Right renal cortex interstitium (tissue), 3 donors: ENCODE data around the gene C1orf52. TPM values are rescaled to one million over a fixed set of nuclear protein-coding genes. Genes with fewer than 3 reads are reported as not detected.
A peak's percentile ranks its signal among the peaks of the same experiment; 100 is the strongest.
"Not testable (repeated sequence)": the region's sequence is repeated elsewhere in the genome, so short reads cannot be mapped to it uniquely, and the experiment has no call there.

Experiments
- DNase-seq, 3 donors: peaks; one replicate each; pipeline ENCODE4 v3.0.0-alpha.2; 2013; ENCODE audit warnings: low read depth in 3 of 3, low spot score in 2 of 3
- polyA plus RNA-seq, 3 donors: library from polyadenylated mRNA; unstranded; fragments of 120-200 nt; gene quantifications; one replicate each; pipeline ENCODE4 v1.2.1, GENCODE V29; 2013; ENCODE audit not compliant: insufficient read length in 3 of 3

The C1orf52 gene
- polyA plus RNA-seq, 3 donors: 33.6 to 40.6 (median 37.8) TPM

DNA sequence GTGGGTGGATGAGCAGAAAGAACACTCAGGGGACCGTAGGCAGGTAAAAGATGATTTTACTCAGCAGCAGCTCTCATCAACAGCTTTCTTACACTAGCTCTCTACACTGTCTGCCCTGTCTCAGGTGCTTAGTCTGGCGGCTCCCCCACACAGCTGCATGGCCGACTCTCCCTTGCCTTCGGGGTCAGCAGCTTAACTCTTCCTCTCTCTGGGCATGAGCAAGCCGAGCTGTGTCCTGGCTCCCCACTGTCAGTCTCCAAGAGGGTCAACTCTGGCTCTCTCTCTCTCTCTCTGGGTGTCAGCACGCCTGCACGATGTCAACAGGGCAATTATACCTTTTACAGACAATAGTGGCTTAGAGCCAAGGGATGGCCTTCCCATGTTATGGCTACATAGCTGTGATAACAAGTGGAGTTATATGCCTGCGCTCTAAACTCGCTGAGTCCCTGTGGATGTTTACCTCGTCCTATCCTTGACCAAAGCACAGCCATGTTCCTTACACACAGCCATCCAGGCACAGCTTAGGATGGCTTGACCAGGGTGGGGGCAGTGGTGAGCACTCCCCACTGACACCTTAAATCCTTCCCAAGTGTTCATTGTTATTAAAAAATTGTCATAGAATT is 20.1 kb upstream of the C1orf52 start:
- DNase-seq: no peak

- DNase-seq: no peak
Measured at GRCh38 chr1:85278853-85279314, 19.4 kb upstream of the C1orf52 start.

DNA sequence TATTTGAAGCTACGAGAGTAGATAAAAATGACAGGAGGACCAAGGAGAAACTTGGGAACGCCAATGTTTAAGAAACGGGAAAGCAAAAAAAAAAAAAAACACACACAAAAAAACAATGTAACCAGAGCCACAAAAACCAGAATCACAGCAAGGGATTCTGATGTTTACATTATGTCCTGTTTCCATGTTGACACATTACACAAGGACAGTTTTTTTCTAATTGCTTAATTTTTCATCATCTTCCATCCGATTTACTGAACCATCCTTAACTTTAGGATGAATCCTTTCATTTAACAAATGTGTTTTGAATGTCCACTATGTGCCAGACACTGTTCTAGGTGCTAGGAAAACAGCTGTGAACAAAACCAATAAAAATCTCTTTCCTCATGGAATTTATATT is 18.3 kb upstream of the C1orf52 start:
- no peak for DNase-seq

- DNase-seq: no peak
Measured at GRCh38 chr1:85276978-85277639, 17.6 kb upstream of the C1orf52 start.

DNA sequence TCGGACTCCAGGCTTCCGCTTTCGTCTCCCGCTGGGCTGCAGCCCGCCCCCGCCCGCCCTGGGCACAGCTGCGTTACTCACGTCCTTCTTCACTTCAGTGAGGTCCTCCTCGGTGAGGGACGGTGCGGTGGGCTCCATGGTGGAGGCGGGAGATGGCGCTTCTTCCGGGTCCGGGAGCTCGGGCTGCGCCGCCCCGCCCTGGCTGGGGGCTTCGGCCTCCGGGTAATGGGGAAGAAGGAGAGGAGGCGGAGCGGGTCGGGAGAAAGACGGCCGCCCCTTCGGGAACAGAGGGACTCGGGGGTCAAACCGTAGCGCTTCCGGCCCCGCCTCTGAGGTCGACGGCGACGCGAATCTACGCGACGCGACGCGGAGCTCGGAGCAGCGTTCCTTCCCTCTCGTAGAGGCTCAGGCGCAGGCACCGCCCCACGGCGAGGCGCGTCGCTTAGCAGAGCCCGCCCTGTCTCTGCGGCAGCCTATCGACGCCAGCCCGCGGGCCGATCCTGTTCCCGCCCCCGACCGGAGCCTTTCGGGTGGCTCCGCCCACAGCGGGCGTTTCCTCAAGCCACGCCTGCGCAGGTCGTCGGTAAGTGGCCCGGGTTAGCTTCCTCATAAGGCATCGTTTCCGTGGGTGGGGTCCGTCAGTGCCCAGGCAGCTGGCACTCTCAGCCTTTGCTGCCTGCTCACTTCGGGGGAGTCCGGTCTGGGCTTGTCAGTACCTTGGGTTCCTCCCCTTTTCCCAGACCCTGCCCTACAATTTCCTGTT is 16.9 kb upstream of the C1orf52 start, which contains the start of gene BCL10:
BCL10 (minus strand) TSS at position 418 of the 763 bp plus-strand sequence; CDS start at position 138, 280 bp downstream.
- DNase-seq: peak; percentile 93 to 97 (median 93)

DNA sequence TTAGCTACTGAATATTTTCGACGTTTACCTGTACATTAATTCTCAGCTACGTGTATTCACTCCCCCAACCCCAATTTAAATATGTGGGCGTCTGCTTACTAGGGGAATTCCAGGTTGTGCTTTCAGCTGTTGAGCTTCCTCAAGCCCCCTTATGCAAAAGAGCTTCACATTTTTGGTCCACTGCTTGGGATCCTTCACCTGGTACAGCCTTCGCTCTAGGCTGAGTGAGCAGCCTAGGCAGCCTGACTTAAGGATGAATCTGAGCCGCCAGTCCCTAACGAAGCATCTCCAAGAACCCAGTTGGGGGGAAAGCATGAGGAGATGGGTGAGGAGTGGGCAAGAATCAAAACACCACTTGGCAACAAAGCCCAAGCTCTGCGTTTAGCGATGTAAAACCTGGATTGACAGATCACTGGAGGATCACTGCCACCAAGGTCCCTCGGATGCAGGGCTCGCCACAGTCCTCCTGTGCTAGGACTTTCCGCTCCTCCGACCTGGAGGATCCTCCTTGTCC is 16.3 kb upstream of the C1orf52 start:
- no peak for DNase-seq

GRCh38 chr1:85274969-85275453 is 15.5 kb upstream of the C1orf52 start:
- no peak for DNase-seq

- DNase-seq: no peak
Measured at GRCh38 chr1:85273397-85273796, 13.9 kb upstream of the C1orf52 start.

- no peak for DNase-seq
Measured at GRCh38 chr1:85268801-85269585, 9.5 kb upstream of the C1orf52 start.

DNA sequence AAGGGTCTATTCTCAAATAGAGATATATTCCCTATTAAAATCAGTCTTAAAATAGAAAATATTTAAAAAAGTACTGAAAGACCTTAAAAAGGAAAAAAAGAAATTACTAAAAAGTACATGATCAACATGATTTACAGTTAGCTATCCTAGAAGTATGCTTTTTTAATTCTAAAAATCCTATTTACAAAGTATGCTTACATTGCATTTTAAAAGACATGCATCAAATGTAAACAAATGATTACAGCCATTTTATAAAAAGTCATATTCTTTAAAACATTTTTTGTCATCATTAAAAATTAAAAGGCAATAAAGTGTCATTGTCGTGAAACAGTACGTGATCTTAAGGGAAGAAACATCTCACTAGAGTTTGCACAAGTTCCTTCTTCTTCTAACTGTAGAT is 7.9 kb upstream of the C1orf52 start:
- DNase-seq: no peak

- no peak for DNase-seq
Measured at GRCh38 chr1:85264150-85264549, 4.7 kb upstream of the C1orf52 start.

GRCh38 chr1:85262985-85263384 is 3.5 kb upstream of the C1orf52 start:
- DNase-seq: no peak

DNA sequence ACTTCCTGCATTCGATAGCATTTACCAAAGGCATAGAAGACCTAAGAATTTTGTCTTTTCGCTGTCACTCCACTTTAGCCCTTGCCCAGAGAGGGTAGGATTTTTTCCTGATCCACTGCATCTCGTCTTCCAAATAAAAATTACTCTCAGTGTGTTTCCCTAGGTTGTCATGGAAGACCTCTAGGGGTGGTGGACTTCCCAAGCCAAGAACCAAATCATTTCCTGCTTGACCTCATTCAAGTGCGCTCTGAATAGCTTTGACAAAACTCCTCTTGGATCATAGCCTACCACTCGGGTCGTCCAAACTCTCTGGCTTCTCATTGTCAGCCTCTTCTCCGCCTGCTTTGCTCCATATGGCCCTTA is 431 bp upstream of the C1orf52 start:
- no peak for DNase-seq

DNA sequence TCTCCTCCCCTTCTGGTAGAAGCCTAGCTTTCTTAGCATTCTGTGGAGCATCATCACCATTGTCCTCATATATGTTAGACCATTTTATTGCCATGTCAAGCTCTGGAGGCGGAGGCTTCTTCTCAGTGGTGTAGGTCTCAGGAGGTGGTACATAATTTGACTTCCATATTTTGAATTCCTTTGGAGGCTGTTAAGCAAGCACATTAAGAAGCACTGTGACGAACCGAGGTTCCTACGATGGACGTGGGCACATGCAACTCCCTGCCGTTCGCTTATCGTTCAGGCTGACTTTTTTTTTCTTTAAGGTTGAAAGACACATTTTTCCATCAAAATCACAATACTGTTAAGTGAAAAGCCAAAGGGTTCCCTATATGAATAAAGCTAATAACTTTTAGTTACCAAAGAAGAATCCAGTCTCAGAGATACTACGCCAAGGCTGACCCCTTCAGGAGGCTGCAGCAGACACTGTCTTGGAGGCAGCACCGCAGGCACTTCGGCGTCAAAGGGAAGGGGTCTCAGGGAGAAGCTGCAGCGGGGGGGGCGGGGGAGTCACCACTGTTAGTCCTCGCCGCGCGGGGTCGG is 835 bp downstream of the C1orf52 start:
- DNase-seq: no peak

DNA sequence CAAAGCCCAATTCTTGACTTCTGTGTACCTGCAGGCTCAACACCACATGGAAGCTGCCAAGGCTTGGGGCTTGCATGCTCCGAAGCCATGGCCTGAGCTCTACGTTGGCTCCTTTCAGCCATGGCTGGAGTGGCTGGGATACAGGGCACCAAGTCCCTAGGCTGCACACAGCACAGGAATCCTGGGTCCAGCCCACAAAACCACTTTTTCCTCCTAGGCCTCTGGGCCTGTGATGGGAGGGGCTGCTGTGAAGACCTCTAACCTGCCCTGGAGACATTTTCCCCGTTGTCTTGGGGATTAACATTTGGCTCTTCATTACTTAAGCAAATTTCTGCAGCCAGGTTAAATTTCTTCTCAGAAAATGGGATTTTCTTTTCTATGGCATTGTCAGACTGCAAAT is 10.4 kb downstream of the C1orf52 start:
- DNase-seq: not testable (repeated sequence)

DNA sequence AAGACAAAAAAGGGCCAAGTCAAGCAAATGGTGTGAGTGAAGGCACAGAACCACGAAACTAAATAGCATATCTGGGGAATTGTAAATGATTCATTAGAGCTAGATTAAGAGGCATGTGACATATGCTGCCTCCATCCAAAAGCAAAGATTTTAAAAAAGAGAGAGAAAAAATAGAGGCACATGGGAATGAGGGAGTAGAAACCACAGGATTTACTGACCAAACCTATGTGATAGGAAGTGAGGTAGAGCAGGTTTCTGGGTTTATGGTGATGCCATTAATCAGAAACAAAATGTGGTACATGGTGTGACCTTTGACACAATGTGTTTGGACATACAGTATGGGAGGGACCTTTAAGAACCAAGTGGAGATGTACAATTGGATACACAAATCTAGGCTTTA is 13.6 kb downstream of the C1orf52 start:
- DNase-seq: no peak

DNA sequence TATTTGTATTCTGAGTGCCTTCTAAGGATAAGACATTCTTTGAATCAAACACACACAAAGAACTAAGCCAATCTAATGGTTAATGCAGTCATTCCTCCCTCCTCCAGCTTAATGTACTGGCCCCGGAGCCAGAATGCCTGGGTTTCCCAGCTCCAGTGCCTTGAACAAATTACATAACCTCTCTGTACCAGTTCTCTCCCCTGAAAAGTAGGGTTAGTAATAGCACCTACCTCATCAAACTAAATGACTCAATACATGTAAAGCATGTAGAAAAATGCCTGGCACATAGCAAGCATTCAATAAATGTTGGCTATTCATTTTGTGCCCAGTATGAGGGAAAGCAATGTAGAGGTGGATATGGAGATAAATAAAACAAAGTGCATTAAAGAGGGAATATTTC is 14.0 kb downstream of the C1orf52 start:
- DNase-seq: no peak

GRCh38 chr1:85244271-85245061 is 15.0 kb downstream of the C1orf52 start:
- no peak for DNase-seq

- no peak for DNase-seq
Measured at GRCh38 chr1:85243372-85243771, 16.1 kb downstream of the C1orf52 start.
